ENCODE measurements around the gene SERF2.

GRCh38 chr15:43774062-43774461 lies 18.1 kb upstream of the SERF2 start:
- TF ChIP-seq, protein P1, sequence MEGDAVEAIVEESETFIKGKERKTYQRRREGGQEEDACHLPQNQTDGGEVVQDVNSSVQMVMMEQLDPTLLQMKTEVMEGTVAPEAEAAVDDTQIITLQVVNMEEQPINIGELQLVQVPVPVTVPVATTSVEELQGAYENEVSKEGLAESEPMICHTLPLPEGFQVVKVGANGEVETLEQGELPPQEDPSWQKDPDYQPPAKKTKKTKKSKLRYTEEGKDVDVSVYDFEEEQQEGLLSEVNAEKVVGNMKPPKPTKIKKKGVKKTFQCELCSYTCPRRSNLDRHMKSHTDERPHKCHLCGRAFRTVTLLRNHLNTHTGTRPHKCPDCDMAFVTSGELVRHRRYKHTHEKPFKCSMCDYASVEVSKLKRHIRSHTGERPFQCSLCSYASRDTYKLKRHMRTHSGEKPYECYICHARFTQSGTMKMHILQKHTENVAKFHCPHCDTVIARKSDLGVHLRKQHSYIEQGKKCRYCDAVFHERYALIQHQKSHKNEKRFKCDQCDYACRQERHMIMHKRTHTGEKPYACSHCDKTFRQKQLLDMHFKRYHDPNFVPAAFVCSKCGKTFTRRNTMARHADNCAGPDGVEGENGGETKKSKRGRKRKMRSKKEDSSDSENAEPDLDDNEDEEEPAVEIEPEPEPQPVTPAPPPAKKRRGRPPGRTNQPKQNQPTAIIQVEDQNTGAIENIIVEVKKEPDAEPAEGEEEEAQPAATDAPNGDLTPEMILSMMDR (IDR thresholded peaks at IDR 0.05 in 4 of 5, conservative IDR thresholded peaks at IDR 0.05 in 1 of 5), result no peak
- no peak for TF ChIP-seq POLR2A (IDR thresholded peaks at IDR 0.05)
